ENCODE measurements around the gene PSMA1. TPM values are rescaled to one million over a fixed set of nuclear protein-coding genes. Genes with fewer than 3 reads are reported as not detected.
A peak's percentile ranks its signal among the peaks of the same experiment; 100 is the strongest.
"Not testable (repeated sequence)": the region's sequence is repeated elsewhere in the genome, so short reads cannot be mapped to it uniquely, and the experiment has no call there.

Gene PSMA1
- total RNA-seq, 1 donor from 2014 or later: 136 TPM

- DNase-seq (ENCODE audit: low spot score): no peak
- intact Hi-C loops (cut with DNase I): loop anchor here (5.0 to 10.0 kb wide), 4 partner anchors 104 to 536 kb away; partner anchors contain the start of genes CALCB, CYP2R1 and PDE3B
Observed at GRCh38 chr11:14538271-14538925, 18.2 kb upstream of the PSMA1 start.

- no peak for DNase-seq (ENCODE audit: low spot score)
- intact Hi-C loops (cut with DNase I): loop anchor here (5.0 to 10.0 kb wide), 4 partner anchors 105 to 538 kb away; partner anchors contain the start of genes CALCB, CYP2R1 and PDE3B
Observed at GRCh38 chr11:14537134-14537599, 17.0 kb upstream of the PSMA1 start.

- DNase-seq (ENCODE audit: low spot score): not testable (repeated sequence)
- intact Hi-C loops (cut with DNase I): loop anchor here (5.0 to 10.0 kb wide), 4 partner anchors 107 to 540 kb away; partner anchors contain the start of genes CALCB, CYP2R1 and PDE3B
Observed at GRCh38 chr11:14535166-14535565, 15.0 kb upstream of the PSMA1 start.

- intact Hi-C loops (cut with DNase I): loop anchor here (10.0 kb wide), 1 partner anchor 545 kb away; the partner anchor contains the start of gene CALCB
- no peak for DNase-seq (ENCODE audit: low spot score)
Observed at GRCh38 chr11:14529951-14530350, 9.8 kb upstream of the PSMA1 start.

- no peak for DNase-seq (ENCODE audit: low spot score)
- intact Hi-C loops (cut with DNase I): no loop called here
Observed at GRCh38 chr11:14529321-14529720, 9.1 kb upstream of the PSMA1 start.

- intact Hi-C loops (cut with DNase I): no loop called here
- no peak for DNase-seq (ENCODE audit: low spot score)
Observed at GRCh38 chr11:14522801-14523200, 2.6 kb upstream of the PSMA1 start.

GRCh38 chr11:14522245-14522644 lies 2.1 kb upstream of the PSMA1 start:
- no peak for DNase-seq (ENCODE audit: low spot score)
- intact Hi-C loops (cut with DNase I): no loop called here

GRCh38 chr11:14520747-14521151 lies 563 bp upstream of the PSMA1 start:
- intact Hi-C loops (cut with DNase I): loop anchor here (1.0 kb wide), 1 partner anchor 20 kb away; no protein-coding TSS in a partner anchor
- DNase-seq (ENCODE audit: low spot score): no peak

- DNase-seq (ENCODE audit: low spot score): no peak
- intact Hi-C loops (cut with DNase I): no loop called here
Observed at GRCh38 chr11:14519597-14519916, 629 bp downstream of the PSMA1 start.

- no peak for DNase-seq (ENCODE audit: low spot score)
- intact Hi-C loops (cut with DNase I): no loop called here
Observed at GRCh38 chr11:14518820-14519219, 1.4 kb downstream of the PSMA1 start.

- intact Hi-C loops (cut with DNase I): no loop called here
- no peak for DNase-seq (ENCODE audit: low spot score)
Observed at GRCh38 chr11:14513800-14514199, 6.4 kb downstream of the PSMA1 start.

GRCh38 chr11:14506532-14506931 lies 13.7 kb downstream of the PSMA1 start:
- DNase-seq (ENCODE audit: low spot score): no peak
- intact Hi-C loops (cut with DNase I): no loop called here

- intact Hi-C loops (cut with DNase I): no loop called here
- DNase-seq (ENCODE audit: low spot score): no peak
Observed at GRCh38 chr11:14503023-14503422, 17.2 kb downstream of the PSMA1 start.

- intact Hi-C loops (cut with DNase I): no loop called here
- no peak for DNase-seq (ENCODE audit: low spot score)
Observed at GRCh38 chr11:14502039-14502438, 18.1 kb downstream of the PSMA1 start.

GRCh38 chr11:14500181-14500651 lies 20.0 kb downstream of the PSMA1 start:
- DNase-seq (ENCODE audit: low spot score): no peak
- intact Hi-C loops (cut with DNase I): loop anchor here (1.0 kb wide), 1 partner anchor 20 kb away; the partner anchor contains the start of gene PSMA1

- peak; percentile 97 for DNase-seq (ENCODE audit: low spot score)
- intact Hi-C loops (cut with DNase I): loop anchor here (1.0 kb wide), 1 partner anchor 21 kb away; the partner anchor contains the start of gene PSMA1
Observed at GRCh38 chr11:14499560-14500180, 20.5 kb downstream of the PSMA1 start, which contains the start of gene COPB1. Gene COPB1 (minus strand): TSS chr11:14499811. CDS start chr11:14498928, 883 bp downstream.

GRCh38 chr11:14499178-14499559 lies 21.0 kb downstream of the PSMA1 start:
- DNase-seq (ENCODE audit: low spot score): no peak
- intact Hi-C loops (cut with DNase I): no loop called here

- no peak for DNase-seq (ENCODE audit: low spot score)
- intact Hi-C loops (cut with DNase I): no loop called here
Observed at GRCh38 chr11:14480716-14481115, 39.5 kb downstream of the PSMA1 start.

GRCh38 chr11:14471127-14471526 lies 49.1 kb downstream of the PSMA1 start:
- intact Hi-C loops (cut with DNase I): no loop called here
- no peak for DNase-seq (ENCODE audit: low spot score)

- intact Hi-C loops (cut with DNase I): no loop called here
Observed at GRCh38 chr11:14463623-14464022, 56.6 kb downstream of the PSMA1 start.

GRCh38 chr11:14460147-14460546 lies 60.0 kb downstream of the PSMA1 start:
- DNase-seq (ENCODE audit: low spot score): no peak
- intact Hi-C loops (cut with DNase I): no loop called here

More at GRCh38 chr11:14463623-14464022, 56.6 kb downstream of the PSMA1 start:
- DNase-seq (ENCODE audit: low spot score): no peak

Measured in cardiac septum (tissue), 1 donor.